ENCODE results near the gene USP2. TPM values are rescaled to one million over a fixed set of nuclear protein-coding genes. Genes with fewer than 3 reads are reported as not detected.

Gene USP2
- total and polyA plus RNA-seq, 2 of the 8 experiments (the other 6 are each of a cell fraction or from before 2014, with no cell fraction given) = 2.2 to 6.9 TPM

DNA sequence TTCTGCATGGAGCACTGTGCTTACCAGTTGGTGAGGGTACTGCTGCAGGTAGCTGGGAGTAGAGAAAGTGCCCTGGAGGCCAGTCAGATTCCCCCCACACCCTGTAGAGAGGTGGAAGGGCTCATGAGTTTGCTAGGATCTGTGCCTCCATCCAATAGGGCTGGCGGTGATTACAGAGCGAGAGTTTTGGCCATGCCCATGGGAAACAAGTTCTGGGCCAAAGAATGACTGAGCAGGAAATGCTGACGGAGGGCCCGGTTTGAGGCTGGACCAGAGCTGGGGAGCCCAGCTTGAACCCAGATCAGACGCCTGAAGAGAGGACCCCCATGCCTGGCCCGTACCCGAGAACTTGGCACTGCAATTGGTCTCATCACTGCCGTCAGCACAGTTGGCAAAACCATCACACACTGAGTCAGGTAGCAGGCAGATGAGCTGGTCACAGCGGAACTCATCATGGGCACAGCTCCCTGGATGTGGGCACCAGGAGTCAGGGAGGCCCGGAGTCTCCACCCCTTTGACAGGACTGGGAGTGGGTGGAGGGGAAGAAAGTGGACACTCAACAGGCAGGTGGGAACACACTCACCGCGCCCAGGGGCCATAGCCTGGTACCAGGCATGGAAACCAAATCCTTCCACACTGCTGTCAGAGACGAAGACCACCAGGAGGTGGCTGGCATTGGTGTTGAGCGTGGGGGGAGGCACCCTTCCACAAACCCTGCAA, 37.0 kb downstream of the USP2 start (continued):
- TF ChIP-seq, protein P1, sequence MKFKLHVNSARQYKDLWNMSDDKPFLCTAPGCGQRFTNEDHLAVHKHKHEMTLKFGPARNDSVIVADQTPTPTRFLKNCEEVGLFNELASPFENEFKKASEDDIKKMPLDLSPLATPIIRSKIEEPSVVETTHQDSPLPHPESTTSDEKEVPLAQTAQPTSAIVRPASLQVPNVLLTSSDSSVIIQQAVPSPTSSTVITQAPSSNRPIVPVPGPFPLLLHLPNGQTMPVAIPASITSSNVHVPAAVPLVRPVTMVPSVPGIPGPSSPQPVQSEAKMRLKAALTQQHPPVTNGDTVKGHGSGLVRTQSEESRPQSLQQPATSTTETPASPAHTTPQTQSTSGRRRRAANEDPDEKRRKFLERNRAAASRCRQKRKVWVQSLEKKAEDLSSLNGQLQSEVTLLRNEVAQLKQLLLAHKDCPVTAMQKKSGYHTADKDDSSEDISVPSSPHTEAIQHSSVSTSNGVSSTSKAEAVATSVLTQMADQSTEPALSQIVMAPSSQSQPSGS (IDR thresholded peaks at IDR 0.05; ENCODE audit: low read length) = no peak
- TF ChIP-seq POLR2A (IDR thresholded peaks at IDR 0.05; ENCODE audit: control extremely low read depth in 1 of 2, low read depth in 2 of 2, low read length in 2 of 2) (no peak), EZH2 (IDR thresholded peaks at IDR 0.05; ENCODE audit: low read depth, low read length, severe bottlenecking) (no peak), KDM4A (IDR thresholded peaks at IDR 0.05; ENCODE audit: low read depth, low read length, severe bottlenecking) (no peak)
